Glomerular visceral epithelial cell (primary cell): ENCODE data around the gene DVL2.

ENCODE experiments used
- DNase-seq: peaks from one replicate; pipeline ENCODE4 v3.0.0-alpha.2; 2016; ENCODE audit errors: extremely low spot score

DVL2 gene

GRCh38 chr17:7219812-7220592, 14.3 kb downstream of the DVL2 start, which contains the start of the genes ACADVL and DLG4:
ACADVL (plus strand) TSS chr17:7219938; CDS start chr17:7219985, 47 bp downstream.
DLG4 (minus strand) TSS chr17:7219836.
- peak; percentile 89 for DNase-seq

DNA sequence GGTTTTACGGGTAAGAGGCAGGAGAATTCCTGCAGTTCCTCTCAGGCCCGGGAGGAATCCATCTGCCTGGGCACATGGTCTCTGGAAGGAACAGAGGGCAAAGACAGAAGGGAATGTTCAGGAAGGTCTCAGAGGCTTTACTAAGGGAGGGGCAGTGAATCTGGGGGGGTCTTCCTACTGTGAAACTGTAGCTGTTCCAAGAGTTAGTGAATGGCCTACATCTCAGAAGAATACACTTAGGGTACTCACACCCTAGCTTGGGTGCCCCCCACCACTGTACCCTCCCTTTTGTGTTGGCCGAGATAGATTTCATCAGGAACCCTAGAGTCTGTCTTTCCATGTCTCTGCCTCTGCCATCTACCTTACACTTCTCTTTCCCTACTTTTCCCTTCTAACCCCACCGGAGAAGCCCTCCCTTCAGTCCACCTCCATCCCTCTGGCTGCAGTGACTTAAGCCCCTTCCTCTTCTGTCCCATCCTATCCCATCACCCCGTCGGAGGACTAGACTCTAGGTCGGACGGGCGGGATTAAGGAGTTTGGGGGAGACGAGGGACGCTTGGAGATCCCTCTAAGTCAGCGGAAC, 15.0 kb downstream of the DVL2 start:
- DNase-seq: no peak

GRCh38 chr17:7218758-7219157, 15.6 kb downstream of the DVL2 start:
- DNase-seq: no peak

GRCh38 chr17:7218166-7218565, 16.2 kb downstream of the DVL2 start:
- no peak for DNase-seq

- peak; percentile 70 for DNase-seq
These were observed 17.0 kb downstream of the DVL2 start for GRCh38 chr17:7217113-7217987.

DNA sequence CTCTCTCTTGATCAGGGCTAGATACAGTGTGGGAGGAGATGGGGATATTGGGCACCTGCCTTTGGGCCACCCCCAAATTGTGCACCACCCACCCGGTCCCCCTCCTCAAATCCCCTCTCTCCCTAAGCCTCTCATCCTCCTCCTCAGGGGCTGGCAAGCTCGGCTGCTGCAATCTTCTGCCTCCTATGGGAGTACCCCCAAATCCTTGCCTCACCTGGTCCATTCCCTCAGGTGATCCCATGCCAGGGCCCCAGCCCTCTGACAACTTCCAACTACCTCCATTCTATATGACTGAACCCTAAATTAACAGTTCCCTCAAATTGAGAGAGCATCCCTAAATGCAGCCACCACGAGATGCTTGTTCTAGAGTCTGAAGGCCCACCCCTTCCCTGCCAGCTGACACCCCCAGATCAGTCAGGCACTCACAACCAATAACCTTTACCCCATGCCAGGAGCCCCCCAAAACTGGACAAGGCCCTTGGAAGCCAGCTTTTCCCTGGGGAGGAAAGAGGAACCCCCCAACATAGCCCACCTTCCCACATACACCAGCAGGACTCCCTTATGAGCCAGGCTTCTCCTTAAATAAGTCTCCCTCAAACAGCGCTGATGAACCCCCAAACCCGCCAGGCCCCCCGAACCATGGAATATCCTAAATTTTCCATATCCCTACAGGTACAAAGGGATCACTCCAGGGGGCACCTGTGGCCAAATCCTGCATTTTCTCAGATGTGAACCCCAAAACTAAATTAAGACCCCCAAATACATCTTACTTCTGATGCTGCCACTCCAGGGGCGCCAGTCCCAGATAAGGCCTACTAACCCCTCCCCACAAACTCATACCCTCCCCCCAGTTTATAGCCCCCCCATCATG, 17.8 kb downstream of the DVL2 start:
- DNase-seq: no peak

DNA sequence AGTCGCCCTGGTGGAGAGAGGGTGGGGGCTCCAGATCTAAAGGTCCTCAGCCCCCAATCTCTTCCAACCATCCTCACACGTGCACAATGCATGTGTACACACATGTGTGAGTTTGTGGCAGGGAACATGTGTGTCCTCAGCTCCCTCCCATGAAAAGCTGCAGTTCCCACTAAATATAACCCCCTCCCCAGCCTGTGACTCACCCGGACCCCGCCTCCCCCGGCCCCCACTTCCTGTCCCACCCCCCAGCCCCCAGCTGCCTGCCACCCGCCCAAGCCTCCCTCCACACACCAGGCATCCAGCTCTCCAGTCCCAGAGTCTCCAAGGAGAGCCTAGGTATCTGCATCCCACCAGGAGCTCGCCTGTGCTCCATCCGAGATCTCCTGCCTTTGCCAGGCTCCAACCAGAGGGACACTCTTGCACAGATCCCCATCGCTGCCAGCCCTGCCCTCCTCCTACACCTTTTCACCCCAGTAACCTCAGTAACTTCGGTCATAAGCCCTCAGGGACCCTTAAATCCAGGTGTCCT, 18.6 kb downstream of the DVL2 start:
- no peak for DNase-seq

DNA sequence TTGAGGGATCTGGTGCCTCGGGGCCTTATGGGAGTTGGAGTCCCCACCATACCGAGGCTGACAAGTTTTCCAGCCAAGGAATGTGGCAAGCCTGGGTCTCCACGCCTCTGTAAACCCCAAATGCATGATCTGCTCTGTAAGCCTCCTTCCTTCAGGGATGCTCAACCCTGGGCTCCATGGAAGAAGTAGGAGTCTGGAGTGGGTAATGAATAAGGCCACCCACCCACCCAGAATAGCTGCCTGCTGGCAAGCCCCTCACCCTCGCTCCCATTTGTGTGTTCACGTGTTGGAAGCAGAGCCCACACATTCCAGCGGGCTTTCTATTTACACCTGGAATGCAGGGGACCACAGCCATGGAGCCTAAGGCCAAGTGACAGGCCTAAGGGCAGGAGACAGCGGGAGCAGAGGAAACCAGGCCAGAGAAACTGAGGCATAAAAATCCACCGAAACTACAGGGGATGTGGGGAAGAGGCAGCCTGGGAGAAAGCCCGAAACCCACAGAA, 19.1 kb downstream of the DVL2 start:
- no peak for DNase-seq

GRCh38 chr17:7214300-7215135, 19.8 kb downstream of the DVL2 start:
- peak; percentile 98 for DNase-seq

- DNase-seq: peak; percentile 72
These were observed 20.4 kb downstream of the DVL2 start for GRCh38 chr17:7213895-7214299.

- no peak for DNase-seq
These were observed 22.6 kb downstream of the DVL2 start for GRCh38 chr17:7211491-7212273.

GRCh38 chr17:7208754-7209460, 25.4 kb downstream of the DVL2 start:
- DNase-seq: no peak

GRCh38 chr17:7208027-7208571, 26.2 kb downstream of the DVL2 start:
- no peak for DNase-seq

DNA sequence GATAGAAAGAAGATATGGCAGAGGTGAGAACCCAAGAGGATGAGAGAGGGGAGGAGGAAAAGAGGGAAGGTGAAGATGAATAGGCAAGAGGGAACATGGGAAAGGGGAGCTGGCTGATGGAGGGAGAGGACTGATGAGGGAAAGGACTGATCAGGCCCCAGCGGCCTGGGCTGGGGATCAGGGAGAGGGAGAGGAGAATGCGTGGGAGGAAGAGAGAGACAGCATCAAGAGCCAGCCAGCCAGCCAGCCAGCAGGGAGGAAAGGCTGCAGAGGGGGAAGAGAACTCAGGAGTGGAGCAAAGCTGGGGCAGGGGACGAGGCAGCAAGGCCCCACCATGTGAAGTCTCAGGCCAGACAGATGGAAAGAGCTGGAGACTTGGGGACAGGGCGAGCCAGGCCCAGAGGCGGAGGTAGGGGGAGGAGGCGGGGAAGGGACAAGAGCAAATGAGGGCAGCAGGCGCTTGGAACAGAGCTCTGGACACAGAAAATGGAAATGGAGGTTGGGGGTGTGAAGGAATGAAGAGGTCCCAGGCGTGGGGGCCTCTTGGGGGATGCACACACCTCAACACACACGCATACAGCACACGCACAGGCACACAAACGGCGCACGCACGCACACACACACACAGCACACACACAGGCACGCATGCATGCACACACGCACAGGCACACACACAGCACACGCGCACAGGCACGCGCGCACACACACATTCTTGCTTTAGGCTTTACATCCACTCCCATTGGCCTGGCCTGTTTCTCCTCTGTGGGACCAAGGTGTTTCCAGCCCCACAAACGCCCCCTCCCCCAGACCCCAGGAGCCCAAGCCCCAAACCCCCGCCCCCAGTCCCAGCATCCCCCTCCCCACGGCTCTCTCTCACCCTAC, 27.0 kb downstream of the DVL2 start:
- no peak for DNase-seq

DNA sequence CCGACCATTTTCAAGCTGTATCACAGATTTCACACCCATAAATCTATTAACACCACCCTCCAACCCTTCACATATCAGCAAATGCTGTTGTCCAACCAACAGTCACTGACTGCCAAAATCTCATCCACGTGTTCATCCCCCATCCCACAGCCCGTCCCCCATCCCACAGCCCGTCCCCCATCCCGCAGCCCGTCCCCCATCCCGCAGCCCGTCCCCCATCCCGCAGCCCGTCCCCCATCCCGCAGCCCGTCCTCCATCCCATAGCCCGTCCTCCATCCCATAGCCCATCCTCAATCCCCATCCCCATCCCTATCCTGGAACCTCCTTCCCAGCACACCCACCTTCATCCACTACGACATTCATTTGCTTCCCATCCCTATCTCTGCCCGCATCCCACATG, 28.8 kb downstream of the DVL2 start:
- DNase-seq: no peak

GRCh38 chr17:7204828-7205461, 29.4 kb downstream of the DVL2 start:
- no peak for DNase-seq

- no peak for DNase-seq
These were observed 30.0 kb downstream of the DVL2 start for GRCh38 chr17:7204336-7204735.
